Thoracic aorta (tissue), 2 donors: Measurements from ENCODE around the gene MYL2. TPM values are rescaled to one million over a fixed set of nuclear protein-coding genes. Genes with fewer than 3 reads are reported as not detected.

Experiments
- ATAC-seq: fragments of 150-250 bp; one replicate; pipeline ENCODE4 v1.8.0; 2017; ENCODE audit warnings: low read depth; ENCODE audit not compliant: insufficient number of reproducible peaks, low FRiP score
- DNase-seq: peaks from one replicate; pipeline ENCODE4 v3.0.0-alpha.2; 2020; ENCODE audit warnings: low spot score
- H3K27ac ChIP-seq, 2 donors: fragments of 200-600 bp; sonication (generic); 1 replicate in 1 of 2; 2 replicates in 1 of 2; pipeline ENCODE4 v1.5.1; 2016; ENCODE audit warnings: mild to moderate bottlenecking in 2 of 2, moderate library complexity in 2 of 2
- H3K27me3 ChIP-seq: fragments of 200-600 bp; sonication (generic); replicated peaks from 2 replicates; pipeline ENCODE4 v1.6.0; 2016; ENCODE audit warnings: mild to moderate bottlenecking; ENCODE audit not compliant: insufficient read depth
- H3K36me3 ChIP-seq: fragments of 200-600 bp; sonication (generic); one replicate; pipeline ENCODE4 v1.5.1; 2016
- H3K4me1 ChIP-seq, 2 donors: fragments of 200-600 bp; sonication (generic); 1 replicate in 1 of 2; 2 replicates in 1 of 2; pipeline versions ENCODE4 v1.5.1 to v1.6.0; 2016; ENCODE audit warnings: low read depth in 2 of 2, mild to moderate bottlenecking in 1 of 2; ENCODE audit not compliant: control insufficient read depth in 1 of 2
- H3K4me3 ChIP-seq: fragments of 200-600 bp; sonication (generic); 2 replicates; pipeline ENCODE4 v1.5.1; 2016; ENCODE audit warnings: mild to moderate bottlenecking
- H3K9me3 ChIP-seq: fragments of 200-600 bp; sonication (generic); 2 replicates; pipeline ENCODE4 v1.5.1; 2016
- CTCF ChIP-seq: fragments of 200-600 bp; sonication (generic); IDR thresholded peaks from one replicate; pipeline ENCODE4 v1.5.1; 2019; ENCODE audit warnings: antibody characterized with exemption
- total RNA-seq, 2 donors: library from RNA; depleted of rRNA; stranded (reverse); fragments of >200 nt; gene quantifications; one replicate each; pipeline versions ENCODE4 v1.1.0 to v1.2.3, GENCODE V29; 2016

The MYL2 gene
- total RNA-seq, 2 donors from 2014 or later, result 0.81 to 1.9 TPM

GRCh38 chr12:110896559-110896958, 23.8 kb downstream of the MYL2 start:
- DNase-seq (no peak), ATAC-seq (no peak)
- no peak for TF ChIP-seq CTCF
- Histone ChIP-seq H3K4me3 (no peak overlapping the region), H3K36me3 (no peaks in the 10 kb centered on the region), H3K4me1 (peaks cover 0 to 6% of the 10 kb centered on the region in 2 donors), H3K9me3 (no peaks in the 10 kb centered on the region), H3K27me3 (no peaks in the 10 kb centered on the region), H3K27ac (no peak overlapping the region)

- no peak overlapping the region for H3K4me3 ChIP-seq
These were observed 26.4 kb downstream of the MYL2 start for GRCh38 chr12:110893956-110894355.

GRCh38 chr12:110889361-110889760, 31.0 kb downstream of the MYL2 start:
- Histone ChIP-seq H3K4me3 (no peak overlapping the region), H3K9me3 (no peaks in the 10 kb centered on the region), H3K27ac (no peak overlapping the region), H3K4me1 (peaks cover 0 to 3% of the 10 kb centered on the region in 2 donors), H3K36me3 (no peaks in the 10 kb centered on the region), H3K27me3 (no peaks in the 10 kb centered on the region)
- no peak for TF ChIP-seq CTCF
- ATAC-seq (no peak), DNase-seq (no peak)

More at GRCh38 chr12:110893956-110894355, 26.4 kb downstream of the MYL2 start:
- no peaks in the 10 kb centered on the region for H3K27me3 ChIP-seq
- H3K9me3 ChIP-seq, result no peaks in the 10 kb centered on the region
- H3K36me3 ChIP-seq, result no peaks in the 10 kb centered on the region
- no peak for ATAC-seq
- H3K27ac ChIP-seq, result no peak overlapping the region
- DNase-seq, result no peak
- peaks cover 0 to 6% of the 10 kb centered on the region in 2 donors for H3K4me1 ChIP-seq
- no peak for TF ChIP-seq CTCF

GRCh38 chr12:110888256-110888991, 32.0 kb downstream of the MYL2 start:
- no peak overlapping the region for H3K27ac ChIP-seq
- H3K4me3 ChIP-seq, result peak overlapping the region; percentile 69
- no peaks in the 10 kb centered on the region for H3K9me3 ChIP-seq
- H3K27me3 ChIP-seq, result no peaks in the 10 kb centered on the region
- DNase-seq, result no peak
- TF ChIP-seq CTCF, result peak; percentile 11
- H3K36me3 ChIP-seq, result no peaks in the 10 kb centered on the region
- H3K4me1 ChIP-seq, result no peaks in the 10 kb centered on the region
- ATAC-seq, result no peak

GRCh38 chr12:110885152-110885840, 35.1 kb downstream of the MYL2 start:
- Histone ChIP-seq H3K27ac (no peak overlapping the region), H3K27me3 (no peaks in the 10 kb centered on the region), H3K36me3 (no peaks in the 10 kb centered on the region), H3K4me3 (no peak overlapping the region), H3K4me1 (no peaks in the 10 kb centered on the region), H3K9me3 (no peaks in the 10 kb centered on the region)
- no peak for TF ChIP-seq CTCF
- DNase-seq (no peak), ATAC-seq (no peak)
